HG03558 (cell line): ENCODE measurements around the gene TNFRSF14.

Experiments
- ATAC-seq: cut with Tn5 transposase; IDR thresholded peaks from one replicate; pipeline ENCODE4 v1.9.1; 2021; ENCODE audit warnings: moderate number of reproducible peaks; ENCODE audit not compliant: unreplicated experiment; ENCODE audit errors: extremely low read depth

Gene TNFRSF14

DNA sequence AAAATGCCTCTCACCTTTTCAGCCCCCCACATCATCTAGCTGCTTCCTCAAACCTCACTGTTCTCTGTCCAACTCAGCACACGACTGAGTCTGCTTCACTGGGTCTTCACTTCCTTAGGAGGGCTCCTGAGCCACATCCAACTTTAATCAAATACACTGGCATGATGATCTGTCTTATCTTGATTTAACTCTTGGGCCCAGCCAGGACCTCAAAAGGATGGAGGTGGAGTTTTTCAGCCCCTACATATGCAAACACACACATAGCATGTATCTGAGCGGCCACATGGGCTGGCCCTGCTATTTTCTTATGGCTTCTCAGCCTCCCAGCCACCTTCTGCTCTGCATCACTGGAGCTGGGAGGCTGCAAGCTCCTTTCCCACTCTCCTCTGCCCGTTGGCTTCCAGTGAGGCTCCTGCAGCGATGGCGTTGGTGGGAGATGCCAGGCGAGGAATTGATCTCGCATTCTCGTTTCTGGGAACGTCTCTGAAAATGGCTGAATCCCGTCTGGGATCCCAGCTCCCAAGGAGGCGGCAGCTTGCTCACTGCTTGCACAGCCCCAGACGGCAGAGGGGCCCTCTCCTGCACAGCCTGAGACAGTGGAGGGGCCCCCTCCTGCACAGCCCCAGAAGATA is 28.6 kb downstream of the TNFRSF14 start:
- ATAC-seq = no peak

DNA sequence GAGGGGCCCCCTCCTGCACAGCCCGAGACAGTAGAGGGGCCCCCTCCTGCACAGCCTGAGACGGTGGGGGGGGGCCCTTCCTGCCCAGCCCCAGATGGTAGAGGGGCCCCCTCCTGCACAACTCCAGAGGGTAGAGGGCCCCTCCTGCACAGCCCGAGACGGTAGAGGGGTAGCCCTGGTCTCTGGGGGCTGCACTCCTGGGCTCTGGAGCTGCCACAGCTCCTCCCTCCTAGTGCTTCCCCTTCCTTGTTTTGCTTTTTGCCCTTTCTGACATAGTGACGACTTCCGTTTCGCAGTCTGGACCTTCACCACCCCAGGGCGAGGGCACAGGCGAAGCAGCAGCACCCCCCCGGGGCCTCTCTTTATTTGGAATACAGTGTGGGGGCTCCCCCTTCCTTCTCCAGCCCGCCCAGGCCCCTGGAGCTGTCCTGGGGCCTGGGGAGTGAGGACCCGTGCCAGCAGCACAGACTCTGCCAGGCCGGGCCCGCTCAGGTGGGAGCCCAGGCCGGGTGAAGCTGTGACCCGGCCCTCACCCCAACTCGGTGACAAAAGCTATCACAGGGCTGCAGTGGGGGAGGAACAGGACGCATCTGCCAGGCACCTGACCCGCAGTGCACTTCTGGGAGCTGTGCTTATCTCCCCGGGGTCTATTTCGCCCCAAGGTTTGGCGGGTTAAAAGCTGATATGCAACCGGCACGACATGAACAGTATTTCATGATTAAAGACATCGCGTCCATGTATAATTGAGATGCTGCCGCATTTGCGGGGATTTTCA is 29.3 kb downstream of the TNFRSF14 start:
- ATAC-seq = no peak

DNA sequence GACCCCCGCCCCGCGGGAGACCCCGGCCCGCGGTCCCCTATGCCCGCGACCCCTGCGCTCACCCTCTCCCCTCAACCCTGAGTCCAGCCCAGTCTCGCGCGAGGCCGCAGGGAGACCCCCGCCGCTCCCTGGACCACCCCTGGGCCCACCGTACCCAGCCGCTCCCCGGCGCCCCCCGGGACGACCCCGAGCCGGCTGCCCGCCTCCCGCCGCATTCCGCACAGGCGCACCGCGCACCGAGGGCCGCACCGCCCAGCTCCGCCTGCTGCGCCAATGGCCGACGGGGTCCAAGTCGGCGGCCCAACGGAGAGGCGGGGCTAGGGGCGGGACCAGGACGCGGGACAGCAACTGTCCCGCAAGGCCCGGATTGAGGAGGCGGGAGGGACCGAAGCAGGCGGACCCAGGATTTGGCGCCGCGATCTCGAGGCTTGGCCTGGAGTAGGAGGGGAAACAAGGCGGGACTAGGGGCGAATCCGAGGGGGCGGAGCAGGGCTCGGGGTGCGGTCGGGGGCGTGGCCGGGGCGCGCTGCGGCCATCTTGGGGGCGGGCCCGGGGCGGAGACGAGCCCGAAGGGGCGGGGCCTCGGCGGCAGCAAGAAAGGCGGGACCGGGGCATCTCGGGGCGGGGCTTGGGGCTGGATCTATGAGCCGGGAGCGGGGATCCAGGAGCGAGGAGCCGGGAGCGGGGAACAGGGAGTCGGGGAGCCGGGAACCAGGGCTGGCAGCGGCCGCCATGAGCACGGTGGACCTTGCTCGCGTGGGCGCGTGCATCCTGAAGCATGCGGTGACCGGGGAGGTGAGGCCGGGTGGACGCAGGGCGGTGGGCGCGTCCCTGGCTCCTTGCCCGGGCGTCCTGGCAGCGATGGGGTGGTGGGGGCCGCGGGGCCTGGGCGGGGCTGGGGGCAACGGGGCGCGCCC is 30.2 kb downstream of the TNFRSF14 start, which contains the start of gene PRXL2B:
TSS of gene PRXL2B (plus strand) at position 624 of the 917 bp plus-strand sequence. CDS start at position 733, 109 bp downstream.
- ATAC-seq = peak; percentile 44

DNA sequence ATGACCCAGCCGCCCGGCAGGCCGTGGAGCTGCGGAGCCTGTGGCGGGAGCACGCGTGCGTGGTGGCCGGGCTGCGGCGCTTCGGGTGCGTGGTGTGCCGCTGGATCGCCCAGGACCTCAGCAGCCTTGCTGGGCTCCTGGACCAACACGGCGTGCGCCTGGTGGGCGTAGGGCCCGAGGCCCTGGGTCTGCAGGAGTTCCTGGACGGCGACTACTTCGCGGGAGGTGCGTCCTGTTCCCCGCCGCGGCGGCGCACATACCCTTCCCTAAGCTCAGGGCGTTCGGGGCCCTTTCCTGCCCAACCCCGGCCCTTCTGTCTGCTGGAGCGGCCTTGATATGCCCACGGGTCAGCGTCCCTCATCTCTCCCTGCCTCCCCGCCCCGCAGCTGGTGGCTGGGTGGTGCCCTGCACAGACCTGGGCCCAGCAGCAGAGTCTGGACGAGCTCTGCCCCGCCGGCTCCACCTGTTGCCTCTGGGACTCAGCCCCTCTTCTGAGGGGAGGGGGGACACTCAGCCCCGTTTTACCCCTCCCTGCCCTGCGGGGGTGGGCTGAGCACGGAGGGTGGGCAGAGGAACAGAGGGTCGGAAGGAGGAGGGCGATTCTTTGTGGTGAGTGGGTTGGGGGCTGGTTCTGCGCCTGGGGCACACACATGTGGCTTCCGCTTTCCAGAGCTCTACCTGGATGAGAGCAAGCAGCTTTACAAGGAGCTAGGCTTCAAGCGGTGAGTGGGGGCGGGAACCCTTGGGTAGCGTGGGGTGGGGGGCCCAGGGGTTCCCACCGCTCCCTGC is 31.1 kb downstream of the TNFRSF14 start:
- no peak for ATAC-seq

DNA sequence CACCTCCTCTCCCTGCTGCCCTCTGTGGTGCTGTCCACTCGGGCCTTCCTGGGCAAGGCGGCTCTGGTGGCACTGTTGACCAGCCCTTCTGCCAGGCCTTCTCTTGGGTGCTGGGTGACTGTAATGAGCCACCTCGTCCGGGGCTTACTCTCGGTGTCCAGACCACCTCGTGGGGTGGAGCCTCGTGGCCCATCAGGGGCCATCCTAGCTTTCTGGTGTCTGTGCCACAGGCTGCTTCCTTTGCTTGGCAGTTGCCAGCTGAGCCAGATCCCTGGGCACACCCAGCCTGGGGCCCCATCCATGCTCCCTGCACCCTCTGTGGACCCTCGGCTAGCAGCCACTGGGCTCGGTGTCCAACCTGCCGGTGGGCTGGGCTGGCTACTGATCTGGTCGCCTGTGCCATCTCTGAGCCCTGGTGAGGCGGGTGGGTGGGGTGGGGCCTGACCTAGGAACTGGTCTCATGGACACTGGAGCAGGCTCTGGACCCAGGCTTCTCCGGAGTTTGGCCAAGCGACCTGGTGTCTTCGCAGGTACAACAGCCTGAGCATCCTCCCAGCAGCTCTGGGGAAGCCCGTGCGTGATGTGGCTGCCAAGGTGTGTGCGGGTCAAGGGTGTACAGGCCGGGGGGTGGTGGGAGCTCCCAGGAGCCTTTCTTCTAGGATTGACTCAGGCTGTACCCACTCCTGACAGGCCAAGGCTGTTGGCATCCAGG is 31.8 kb downstream of the TNFRSF14 start:
- ATAC-seq = no peak

DNA sequence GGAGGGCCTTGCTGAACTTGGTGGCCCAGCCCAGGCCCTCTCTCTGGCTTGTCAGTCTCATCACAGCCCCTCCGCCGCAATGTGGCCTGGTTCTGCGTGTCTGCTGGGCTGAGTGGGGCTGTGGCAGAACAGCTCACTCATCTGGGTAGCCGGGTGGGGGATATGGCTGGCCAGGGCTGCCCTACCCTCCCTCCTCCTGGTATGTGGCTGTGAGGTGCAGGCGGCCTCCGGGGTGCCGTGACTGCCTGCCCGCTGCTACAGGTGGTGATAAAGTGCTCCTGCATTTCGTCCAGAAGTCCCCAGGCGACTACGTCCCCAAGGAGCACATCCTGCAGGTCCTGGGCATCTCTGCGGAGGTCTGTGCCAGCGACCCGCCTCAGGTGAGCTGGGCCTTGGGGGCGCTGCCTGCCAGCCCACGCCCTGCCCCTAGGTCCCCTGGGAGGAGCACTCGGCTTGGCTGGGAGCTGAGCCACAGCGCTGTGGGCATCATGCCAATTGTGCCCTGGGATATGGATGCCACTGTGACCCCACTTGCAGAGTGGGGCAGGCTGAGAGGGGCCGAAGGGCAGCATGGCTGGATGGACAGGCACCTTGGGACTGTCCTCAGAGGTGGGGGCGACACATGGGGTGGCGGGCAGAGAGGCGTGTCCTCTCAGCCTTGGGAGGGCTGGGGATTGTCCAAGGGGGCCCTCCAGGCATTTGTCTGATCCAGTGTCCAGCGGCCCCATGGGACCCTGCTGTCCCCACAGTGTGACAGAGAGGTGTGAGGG is 32.7 kb downstream of the TNFRSF14 start:
- ATAC-seq = no peak

DNA sequence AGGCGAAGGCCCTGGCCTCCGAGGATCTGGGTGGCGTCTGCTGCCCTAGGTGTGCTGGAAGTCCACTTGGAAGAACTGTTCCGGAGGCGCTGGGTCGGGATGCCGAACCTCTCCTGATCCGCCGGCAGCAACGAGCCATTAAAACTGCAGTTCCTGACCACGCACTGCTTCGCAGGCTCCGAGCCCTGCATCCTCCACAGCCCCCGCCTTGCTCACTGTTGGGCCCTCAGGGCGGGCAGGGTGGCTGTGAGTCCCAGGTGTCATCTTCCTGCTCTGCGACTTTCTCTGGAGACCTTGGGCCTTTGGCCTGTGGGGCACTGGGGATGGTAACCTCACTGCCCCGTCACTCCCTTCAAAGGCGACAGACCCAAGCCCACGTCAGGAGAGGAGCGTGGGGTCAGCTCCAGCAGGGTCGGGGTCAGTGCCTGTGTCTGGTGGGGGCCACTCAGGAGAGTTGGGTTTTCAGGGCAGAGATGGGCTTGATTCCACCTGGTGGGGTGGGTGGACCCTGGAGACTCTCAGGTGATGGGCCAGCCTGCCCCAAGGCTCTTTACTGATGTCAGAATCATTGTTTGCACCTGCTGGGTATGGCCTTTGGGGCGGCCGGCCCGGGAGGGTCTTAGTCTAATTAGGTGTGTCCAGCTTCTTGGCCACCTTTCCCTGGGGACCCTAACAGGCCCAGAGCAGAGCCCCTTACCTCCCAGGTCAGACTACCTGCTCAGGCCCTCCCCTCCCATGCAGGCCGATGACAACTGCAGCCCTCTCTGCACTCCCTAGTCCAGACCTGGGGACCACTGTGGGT is 33.5 kb downstream of the TNFRSF14 start:
- ATAC-seq = no peak

DNA sequence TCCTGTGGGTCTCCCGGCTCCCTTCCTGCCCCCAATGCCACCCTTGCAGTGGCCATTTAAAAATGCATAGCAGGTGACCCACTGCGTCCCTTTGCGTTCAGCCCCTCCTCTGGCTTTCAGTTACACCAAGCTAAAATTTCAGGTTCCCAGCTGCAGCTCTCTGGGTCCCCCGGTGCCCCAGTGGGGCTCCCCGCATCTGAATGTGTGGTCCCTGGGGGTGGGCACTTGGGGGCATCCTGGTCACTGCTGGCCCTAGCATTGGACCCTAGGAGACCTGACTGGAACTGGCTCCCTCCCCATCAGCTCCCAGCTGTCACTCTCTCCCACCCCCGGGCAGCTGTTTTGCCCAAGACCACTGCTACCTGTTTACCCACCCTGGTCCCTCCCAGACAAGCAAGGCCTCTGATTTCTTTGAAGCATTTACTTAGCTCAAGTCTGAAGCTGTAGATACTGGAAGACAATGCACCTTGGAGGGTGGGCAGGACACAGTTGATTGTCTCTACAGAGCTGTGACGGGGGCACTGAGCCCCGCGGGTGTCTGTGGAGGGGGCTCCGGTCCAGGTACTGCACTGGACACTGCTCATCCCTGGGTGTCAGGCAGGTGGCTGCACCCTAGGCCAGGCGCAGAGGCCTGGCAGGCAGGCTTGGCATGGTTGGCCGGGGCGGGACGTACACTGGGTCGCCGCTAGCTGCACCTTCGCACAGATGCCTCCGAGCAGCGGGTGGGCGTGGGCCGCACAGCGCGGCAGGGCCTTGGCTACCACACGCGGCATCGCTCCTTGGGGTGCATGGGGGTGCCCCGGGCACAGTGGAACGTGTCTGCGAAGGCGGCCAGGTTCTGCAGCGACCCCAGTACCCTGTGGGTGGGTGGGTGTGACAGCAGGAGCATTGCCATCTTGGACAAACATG is 34.3 kb downstream of the TNFRSF14 start:
- ATAC-seq = no peak

DNA sequence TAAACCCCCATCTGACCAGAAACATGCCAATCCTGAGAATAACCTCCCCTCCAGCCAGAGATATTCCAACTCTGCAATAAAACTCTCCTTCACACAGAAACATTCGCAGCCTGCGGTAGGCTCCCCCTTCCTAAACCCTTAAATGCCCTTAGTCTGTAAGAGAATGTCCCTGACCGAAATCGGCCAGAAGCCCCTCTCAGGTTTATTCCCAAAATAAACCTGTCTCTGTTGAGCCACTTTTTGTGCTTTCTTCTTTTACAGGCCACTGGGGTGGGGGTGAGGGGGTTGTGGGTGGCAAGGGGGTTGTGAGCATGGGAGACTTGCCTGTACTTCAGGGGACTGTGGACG is 35.0 kb downstream of the TNFRSF14 start:
- ATAC-seq = no peak

DNA sequence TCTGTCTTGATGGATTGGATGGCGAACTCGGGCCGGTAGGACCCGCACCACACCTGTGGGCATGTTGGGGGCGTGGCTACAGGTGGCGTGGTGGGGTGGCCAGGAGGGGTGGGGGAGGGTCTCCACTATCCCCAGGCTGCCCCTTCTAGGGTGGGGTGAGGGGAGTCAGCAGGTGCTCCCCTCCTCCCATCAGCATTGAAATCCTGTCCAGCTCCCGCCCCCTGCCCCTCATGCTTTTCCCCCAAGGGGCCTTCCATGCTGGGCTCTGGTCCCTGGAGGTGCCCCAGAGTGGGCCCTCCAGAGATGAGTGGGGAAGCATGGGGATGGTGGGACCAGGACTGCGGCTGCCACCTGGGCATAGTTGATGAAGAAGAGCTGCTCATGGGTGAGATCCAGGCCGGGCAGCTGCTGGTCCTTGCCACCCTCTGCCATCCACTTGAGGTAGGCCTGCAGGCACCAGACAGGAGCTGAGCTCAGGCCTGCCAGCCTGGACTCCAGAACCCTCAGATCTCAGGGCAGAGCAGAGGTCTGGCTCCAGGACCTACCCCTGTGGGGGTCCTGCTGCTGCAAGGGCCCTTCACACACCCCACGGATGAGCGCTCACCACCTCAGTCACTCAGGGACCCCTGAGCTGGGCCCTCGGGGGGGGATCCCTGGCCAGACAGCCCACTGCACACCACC is 35.5 kb downstream of the TNFRSF14 start:
- ATAC-seq = no peak

DNA sequence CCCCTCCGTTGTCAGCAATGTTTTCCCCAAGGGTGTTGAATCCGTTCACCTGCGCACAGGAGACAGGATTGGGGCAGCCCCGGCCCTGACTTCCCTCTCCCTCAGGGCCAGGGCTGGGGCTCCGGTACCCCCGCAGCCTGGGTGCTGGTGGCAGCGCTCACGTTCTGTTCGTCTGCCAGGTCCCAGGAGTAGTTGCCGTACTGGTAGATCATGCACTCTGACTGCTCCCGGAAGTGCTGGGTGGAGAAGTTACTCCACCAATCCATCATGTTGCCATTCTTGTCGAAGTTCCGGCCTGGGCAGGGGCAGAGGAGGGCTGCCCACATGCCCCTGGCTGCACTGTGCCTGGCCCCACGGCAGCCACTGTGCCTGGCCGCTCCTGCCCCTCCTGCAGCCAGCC is 36.5 kb downstream of the TNFRSF14 start:
- no peak for ATAC-seq

DNA sequence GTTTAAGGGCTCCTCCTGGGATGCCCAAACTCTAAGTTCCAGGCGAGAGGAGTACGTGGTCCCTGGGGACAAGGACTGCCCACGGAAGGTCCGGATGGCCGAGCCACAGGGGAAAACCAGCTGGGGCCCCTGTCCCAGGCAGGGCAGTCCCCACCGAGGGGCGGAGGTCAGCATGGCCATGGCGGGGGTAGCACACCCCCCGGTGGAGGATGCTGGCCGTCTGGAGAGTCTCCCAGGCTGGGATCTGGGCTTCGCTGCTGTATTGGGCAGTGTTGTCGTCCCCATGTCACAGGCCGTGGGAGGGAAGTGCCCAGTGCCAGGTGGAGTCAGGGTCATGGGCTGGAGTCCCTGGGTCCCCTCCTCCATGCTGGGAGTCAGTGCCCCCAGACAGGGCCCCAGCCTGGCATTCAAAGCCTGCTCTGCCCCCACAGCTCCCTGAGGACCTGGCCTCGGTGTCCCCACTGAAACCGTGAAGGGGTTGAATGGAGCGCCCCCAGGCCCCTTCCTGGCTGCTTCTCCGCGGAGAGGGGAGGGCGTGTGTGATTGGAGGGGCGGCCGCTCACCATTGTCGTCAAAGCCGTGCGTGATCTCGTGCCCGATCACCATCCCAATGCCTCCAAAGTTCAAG is 37.2 kb downstream of the TNFRSF14 start:
- ATAC-seq = no peak

DNA sequence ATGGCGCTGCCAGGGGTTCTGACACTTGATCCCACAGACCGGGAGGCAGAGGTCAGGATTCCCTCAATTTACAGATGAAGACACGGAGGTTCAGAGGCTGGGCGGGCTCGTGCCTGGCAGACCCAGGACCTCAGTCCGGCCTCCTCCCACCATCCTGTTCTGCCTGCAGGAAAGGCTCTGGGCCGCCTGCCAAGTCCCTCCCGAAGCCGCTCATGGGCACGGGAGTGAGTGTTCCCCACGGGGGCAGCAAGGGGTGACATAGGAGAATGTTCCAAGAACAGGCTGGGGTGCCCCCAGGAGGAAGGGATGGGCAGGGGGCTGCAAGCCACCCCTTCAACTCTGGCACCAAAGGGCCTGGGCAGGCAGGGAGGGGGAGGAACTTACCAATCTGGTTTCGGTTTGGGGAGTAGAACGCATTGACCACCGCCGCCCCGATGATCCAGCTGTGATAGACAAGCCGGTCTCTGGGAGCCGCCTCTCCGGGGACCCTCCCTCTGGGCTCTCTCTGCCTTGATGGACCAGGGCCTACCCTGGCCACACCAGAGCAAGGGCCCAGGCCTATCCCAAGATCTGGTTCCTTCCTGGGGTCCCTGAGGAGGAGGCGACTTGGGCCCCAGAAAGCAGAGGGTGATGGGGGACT is 38.0 kb downstream of the TNFRSF14 start:
- ATAC-seq = no peak

DNA sequence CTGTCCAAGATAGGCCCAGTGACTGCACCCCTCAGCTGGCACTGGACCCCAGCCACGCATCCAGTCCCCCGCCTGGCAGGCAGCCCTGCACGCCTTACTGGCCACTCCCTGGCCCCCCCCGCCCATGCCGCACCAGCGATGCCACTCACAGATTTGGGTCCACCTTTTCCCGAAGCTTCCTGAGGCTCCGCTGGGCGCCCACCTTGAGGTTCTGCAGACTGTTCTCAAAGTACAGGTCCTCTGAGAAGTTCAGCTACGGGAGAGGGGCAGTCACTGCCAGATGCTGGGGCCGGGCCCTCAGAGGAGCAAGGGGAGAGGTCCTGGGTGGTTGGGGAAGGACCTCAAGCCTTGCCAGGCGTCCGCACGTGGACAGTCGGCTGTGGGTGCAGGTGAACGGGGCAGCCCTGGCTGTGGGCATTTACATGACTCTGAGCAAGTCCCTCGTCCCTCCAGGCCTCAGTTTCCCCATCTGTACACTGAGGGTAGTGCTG is 38.5 kb downstream of the TNFRSF14 start:
- ATAC-seq = no peak

DNA sequence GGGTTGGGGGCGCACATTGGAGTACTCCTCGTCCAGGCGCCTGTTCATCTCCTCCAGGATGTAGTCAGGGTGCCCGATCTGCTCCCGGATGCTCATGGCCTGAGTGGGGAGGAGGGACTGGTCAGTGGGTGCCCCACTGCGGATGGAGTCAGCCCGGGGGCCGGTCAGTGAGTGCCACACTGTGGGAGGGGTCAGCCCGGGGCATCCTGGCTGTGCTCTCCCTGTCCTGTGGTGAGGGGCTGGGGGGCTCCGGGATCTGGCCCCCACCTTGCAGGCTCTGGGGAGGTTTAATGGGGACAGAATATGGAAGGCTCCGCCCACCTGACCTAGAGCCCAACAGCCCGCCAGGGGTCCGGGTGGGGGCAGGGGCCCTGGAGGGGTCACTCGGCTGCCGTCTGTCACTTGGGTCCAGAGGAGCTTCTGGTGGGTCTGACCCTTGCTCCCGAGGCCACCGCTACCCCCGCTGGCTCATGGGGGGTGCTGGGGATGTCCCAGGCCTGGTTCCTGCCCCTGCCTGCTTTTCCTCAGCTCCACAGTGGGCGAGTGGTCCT is 39.2 kb downstream of the TNFRSF14 start:
- no peak for ATAC-seq
